ENCODE results near the gene ISX.

ISX gene

DNA sequence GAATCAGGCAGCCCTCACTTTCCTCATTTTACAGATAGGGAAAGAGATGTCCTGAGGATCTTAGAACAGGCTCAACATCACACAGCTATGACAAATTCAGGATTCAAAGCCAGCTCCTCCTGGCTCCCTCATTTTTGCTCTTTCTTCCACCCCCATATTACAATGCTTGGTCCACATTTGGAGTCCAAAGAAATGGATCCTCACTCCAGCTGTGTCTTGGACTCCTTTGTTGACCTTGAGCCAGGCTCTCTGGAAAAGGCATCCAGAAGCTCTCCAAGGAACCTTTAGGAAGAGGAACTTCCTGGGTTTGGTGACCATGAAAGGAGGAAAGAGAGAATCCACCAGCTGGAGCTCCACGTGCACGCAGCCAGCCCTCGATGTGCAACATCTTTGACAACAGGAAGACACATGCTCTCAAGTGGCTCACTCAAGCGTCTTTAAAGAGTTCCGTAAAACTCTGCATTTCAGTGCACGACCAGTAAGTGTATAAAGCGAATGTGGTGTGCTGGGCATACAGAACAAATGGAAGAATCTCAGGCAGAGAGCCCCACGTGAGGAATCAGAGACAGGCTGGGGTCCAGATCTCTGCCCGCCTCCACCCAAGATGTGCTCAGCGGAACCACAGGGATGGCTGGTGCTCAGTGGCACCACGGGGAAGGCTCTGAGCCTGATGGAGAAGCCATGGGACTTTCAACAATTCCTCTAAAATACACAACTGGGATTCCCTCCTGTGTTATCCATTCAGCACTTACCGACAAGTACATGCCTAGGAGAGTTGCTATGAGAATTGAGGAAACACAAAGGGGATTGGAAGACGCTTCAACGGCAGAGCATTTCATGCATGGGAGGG, 48.4 kb downstream of the ISX start:
- no peak for DNase-seq

GRCh38 chr22:35115515-35115914, 49.6 kb downstream of the ISX start:
- no peak for DNase-seq

- DNase-seq = no peak
Measured at GRCh38 chr22:35116269-35116668, 50.3 kb downstream of the ISX start.

DNA sequence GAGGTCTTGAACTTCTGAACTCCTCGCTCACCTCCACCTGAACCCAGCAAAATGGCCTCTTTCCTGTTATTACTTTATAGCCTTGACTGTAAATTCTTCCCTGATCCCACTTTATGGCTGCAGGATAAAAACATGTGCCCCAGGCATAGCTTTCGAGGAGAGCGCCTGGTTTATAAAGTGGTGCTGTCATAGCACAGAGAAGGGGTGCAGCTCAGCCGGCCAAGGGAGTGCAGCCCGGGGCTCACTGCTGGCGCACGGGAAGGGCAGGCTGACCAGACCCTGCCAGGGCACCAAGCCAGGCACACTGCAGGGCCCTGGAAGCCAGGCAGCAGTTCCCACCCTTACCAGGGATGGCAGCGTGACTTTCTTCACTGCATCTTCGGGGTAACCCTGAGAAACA, 50.9 kb downstream of the ISX start:
- no peak for DNase-seq

- DNase-seq = no peak
Measured at GRCh38 chr22:35119494-35119893, 53.5 kb downstream of the ISX start.

GRCh38 chr22:35124691-35125219, 58.8 kb downstream of the ISX start:
- DNase-seq = no peak

DNA sequence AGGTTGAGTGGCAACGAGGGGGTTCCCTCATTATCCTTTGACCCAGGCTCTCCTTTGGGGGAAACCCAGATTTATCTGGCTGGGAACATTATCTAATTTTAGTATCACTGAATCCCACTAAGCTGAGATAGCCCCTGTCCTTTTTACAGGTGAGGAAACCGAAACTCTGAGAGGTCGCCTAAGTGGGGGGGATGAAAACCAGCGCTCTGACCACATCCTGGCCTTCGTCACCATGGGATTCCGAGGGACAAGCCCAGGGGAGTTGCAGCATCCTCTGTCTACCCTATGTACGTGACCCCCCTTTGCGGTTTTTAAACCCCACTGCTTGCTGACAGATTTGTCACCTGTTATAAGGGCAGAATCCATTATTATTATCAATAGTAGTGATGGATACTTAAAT, 61.0 kb downstream of the ISX start:
- no peak for DNase-seq

DNA sequence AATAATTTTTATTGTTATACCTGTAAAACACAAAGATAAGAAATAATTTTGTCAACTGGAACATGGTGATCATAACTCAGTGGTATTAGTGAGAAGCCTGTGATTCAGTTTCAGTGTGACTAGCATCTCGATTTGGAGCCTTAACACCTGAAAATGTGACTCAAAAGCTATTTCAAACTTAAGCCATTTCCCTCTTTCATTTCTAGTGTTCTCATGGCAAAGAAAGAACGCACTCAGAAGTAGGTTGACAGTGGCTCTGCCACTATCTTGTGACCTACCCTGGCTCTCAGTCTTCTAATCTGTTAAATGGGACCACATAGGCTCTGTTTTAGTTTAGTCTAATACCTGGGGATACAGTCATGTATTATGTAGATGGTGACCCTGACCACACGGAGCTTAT, 62.7 kb downstream of the ISX start:
- DNase-seq = no peak

DNA sequence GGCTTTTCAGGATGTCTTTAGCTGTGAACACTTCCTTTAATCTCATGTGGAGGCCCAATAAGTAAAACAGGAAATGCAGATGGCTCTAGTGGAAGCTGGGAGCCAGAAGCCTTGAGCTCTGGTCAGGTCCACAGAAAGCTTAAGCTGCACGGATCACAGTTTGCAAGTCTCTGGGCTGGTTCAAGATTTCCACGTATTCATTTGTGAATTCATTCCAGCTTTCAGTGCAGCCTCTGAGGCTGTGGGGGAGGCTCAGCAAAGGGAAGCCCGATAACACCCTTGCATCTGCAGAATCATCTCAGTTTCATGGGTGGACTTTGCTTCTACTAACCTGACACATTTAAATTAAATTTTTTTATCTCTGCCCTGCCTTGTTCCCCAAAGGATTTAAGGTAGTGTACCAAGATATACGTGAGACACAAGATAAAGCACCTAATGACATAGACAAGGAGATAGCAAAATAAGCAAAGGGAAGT, 65.6 kb downstream of the ISX start:
- no peak for DNase-seq

GRCh38 chr22:35132568-35132967, 66.6 kb downstream of the ISX start:
- DNase-seq = no peak

DNA sequence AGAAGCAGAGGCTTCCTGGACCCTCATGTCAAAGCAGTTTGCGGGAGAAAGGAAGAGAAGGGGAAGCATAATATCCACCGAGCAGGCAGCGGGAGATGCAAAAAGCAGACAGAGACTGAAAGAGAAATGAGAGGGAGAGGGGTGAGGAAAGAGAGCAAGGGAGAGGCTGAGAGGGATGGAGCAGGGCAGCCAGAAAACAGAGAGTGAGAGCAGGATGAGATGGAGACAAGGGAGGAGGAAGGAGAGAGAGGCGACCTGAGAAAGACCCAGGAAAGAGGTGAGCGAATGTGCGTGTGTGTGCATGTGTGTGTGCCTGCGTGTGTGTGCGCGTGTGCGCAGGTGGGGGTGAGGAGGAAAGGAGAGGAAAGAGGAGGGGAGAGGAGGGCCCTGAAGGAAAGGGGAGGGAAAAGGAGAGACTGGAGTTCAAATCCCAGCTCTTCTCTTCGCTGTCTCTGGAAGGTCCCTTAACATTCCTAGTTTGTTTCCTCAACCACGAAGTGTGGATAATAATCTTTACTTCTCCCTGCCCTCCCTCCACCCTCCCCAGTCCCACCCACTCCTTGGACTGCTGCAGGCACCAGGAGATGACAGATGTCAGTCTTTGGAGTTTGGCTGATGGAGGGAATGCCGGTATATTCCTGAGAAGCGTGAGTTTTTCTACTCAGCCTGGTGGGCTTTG, 67.9 kb downstream of the ISX start:
- DNase-seq = no peak

DNA sequence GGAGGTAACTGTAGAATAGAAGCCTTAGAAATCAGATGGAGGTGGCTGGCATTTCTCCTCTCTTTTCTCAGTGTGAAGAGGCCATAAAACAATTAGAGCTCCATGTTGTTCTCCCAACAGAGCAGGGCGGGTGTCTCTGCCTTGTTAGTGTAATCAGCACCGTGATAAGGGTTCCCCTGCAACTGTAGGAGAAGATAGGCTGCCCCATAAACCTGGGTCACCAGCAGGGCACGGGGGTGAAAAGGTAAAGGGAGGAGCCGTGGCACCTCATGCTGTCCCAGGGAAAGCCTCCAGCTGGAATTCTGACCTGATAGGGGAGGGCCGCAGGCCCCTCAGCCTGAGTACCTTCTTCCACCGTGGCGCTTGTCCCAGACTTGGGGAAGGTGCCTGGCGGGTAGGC, 68.7 kb downstream of the ISX start:
- DNase-seq = no peak

- DNase-seq = no peak
Measured at GRCh38 chr22:35135165-35135564, 69.2 kb downstream of the ISX start.
